ENCODE measurements around the gene CDH6.

- TF ChIP-seq CTCF (IDR thresholded peaks at IDR 0.05; ENCODE audit: insufficient read depth, low read depth, low read length) (no peak), EZH2 (IDR thresholded peaks at IDR 0.05; ENCODE audit: insufficient read depth, low read length) (no peak)
Observed at GRCh38 chr5:31359839-31360238, 166.4 kb downstream of the CDH6 start.
